B cell (primary cell): ENCODE data around the gene DLX1. TPM values are rescaled to one million over a fixed set of nuclear protein-coding genes. Genes with fewer than 3 reads are reported as not detected.

ENCODE experiments used
- ATAC-seq: fragments of 200-7000 bp; cut with Tn5 transposase; one replicate; pipeline ENCODE4 v1.10.0; 2021; ENCODE audit warnings: low read depth, mild to moderate bottlenecking, moderate number of reproducible peaks, moderate library complexity
- CTCF ChIA-PET: fragments of 350-600 bp; sonication (Branson Sonifier 250); formaldehyde crosslinking; loops from one replicate; lab custom pipeline; 2021; ENCODE audit warnings: antibody characterized with exemption, inconsistent platforms; lab: Charles Lee
- POLR2A ChIA-PET: fragments of 350-600 bp; sonication (Branson Sonifier 250); formaldehyde crosslinking; loops from one replicate; lab custom pipeline; 2021; ENCODE audit warnings: antibody characterized with exemption; lab: Charles Lee
- DNase-seq: peaks from one replicate; pipeline ENCODE4 v3.0.0; 2013
- H2AFZ ChIP-seq: 2 replicates; pipeline ENCODE4 v1.6.1; 2012; ENCODE audit warnings: mild to moderate bottlenecking, low read depth, low read length; ENCODE audit not compliant: insufficient read depth, poor library complexity, severe bottlenecking
- H3K27ac ChIP-seq, 2 donors: 1 replicate in 1 of 2; 2 replicates in 1 of 2; pipeline ENCODE4 v1.5.1; 2012 to 2013; ENCODE audit warnings: low read length in 2 of 2, mild to moderate bottlenecking in 2 of 2, moderate library complexity in 1 of 2
- H3K27me3 ChIP-seq, 4 experiments: fragments of 200-600 bp in 1 of 4; sonication (generic) in 1 of 4; replicated peaks in 1 of 4; 1 replicate in 2 of 4; 2 replicates in 2 of 4; pipeline versions ENCODE4 v1.6.1 to v1.7.0; 2013 to 2016; ENCODE audit warnings: low read length in 3 of 4, mild to moderate bottlenecking in 2 of 4, mixed read lengths in 1 of 4, moderate library complexity in 1 of 4; ENCODE audit not compliant: insufficient read depth in 4 of 4, control insufficient read depth in 3 of 4; ENCODE audit errors: control extremely low read depth in 1 of 4
- H3K36me3 ChIP-seq, 2 experiments: replicated peaks in 1 of 2; 1 replicate in 1 of 2; 2 replicates in 1 of 2; pipeline versions ENCODE4 v1.6.1 to v1.7.1; 2013; ENCODE audit warnings: low read length in 1 of 2; ENCODE audit not compliant: insufficient read depth in 2 of 2, control insufficient read depth in 1 of 2; ENCODE audit errors: control extremely low read depth in 1 of 2, extremely low read depth in 1 of 2
- H3K4me1 ChIP-seq, 2 donors: fragments of 200-600 bp in 1 of 2; sonication (generic) in 1 of 2; 1 replicate in 1 of 2; 2 replicates in 1 of 2; pipeline versions ENCODE4 v1.5.1 to v1.6.1; 2013 to 2017; ENCODE audit warnings: low read length in 2 of 2; ENCODE audit not compliant: control insufficient read depth in 2 of 2, insufficient read depth in 2 of 2
- H3K4me2 ChIP-seq: replicated peaks from 2 replicates; pipeline ENCODE3; 2012; ENCODE audit warnings: mild to moderate bottlenecking, low read depth, low read length; ENCODE audit not compliant: poor library complexity, severe bottlenecking
- H3K4me3 ChIP-seq, 5 experiments: fragments of 200-600 bp in 1 of 5; sonication (generic) in 1 of 5; 1 replicate in 3 of 5; 2 replicates in 2 of 5; pipeline versions ENCODE4 v1.5.1 to v1.7.0; 2011 to 2016; ENCODE audit warnings: low read length in 4 of 5, mild to moderate bottlenecking in 4 of 5, low read depth in 2 of 5, control low read depth in 1 of 5, moderate library complexity in 1 of 5; ENCODE audit not compliant: insufficient read depth in 1 of 5; ENCODE audit errors: control extremely low read depth in 1 of 5, extremely low read depth in 1 of 5
- H3K79me2 ChIP-seq: fragments of 200-600 bp; sonication (generic); one replicate; pipeline ENCODE4 v1.6.0; 2016; ENCODE audit warnings: low read length; ENCODE audit not compliant: control insufficient read depth, insufficient read depth
- H3K9ac ChIP-seq: fragments of 200-600 bp; sonication (generic); 2 replicates; pipeline ENCODE4 v1.6.1; 2017; ENCODE audit warnings: mild to moderate bottlenecking, low read length, moderate library complexity
- H3K9me3 ChIP-seq, 3 donors: one replicate each; pipeline versions ENCODE4 v1.6.1 to v1.7.1; 2013; ENCODE audit warnings: low read length in 2 of 3; ENCODE audit not compliant: control insufficient read depth in 2 of 3, insufficient read depth in 1 of 3; ENCODE audit errors: control extremely low read depth in 1 of 3
- H4K20me1 ChIP-seq: 2 replicates; pipeline ENCODE4 v1.6.0; 2012; ENCODE audit warnings: mild to moderate bottlenecking, low read length; ENCODE audit not compliant: insufficient read depth, control insufficient read depth, poor library complexity, severe bottlenecking
- H3K27ac Mint-ChIP-seq: one replicate; pipeline ENCODE4 v1.8.0; 2021; ENCODE audit warnings: mixed read lengths
- H3K27me3 Mint-ChIP-seq: one replicate; pipeline ENCODE4 v1.8.0; 2021; ENCODE audit warnings: mixed read lengths
- H3K4me1 Mint-ChIP-seq: one replicate; pipeline ENCODE4 v1.8.0; 2021; ENCODE audit warnings: mixed read lengths
- H3K4me3 Mint-ChIP-seq: one replicate; pipeline ENCODE4 v1.8.0; 2021; ENCODE audit warnings: mixed read lengths
- H3K9me3 Mint-ChIP-seq: one replicate; pipeline ENCODE4 v1.8.0; 2022; ENCODE audit warnings: mixed read lengths; ENCODE audit not compliant: insufficient read depth
- CTCF ChIP-seq: fragments of 200-600 bp; IDR thresholded peaks from one replicate; pipeline ENCODE4 v1.8.0; 2022; ENCODE audit warnings: antibody characterized with exemption, mild to moderate bottlenecking
- EZH2 ChIP-seq: IDR thresholded peaks from 2 replicates; pipeline ENCODE4 v1.6.1; 2012; ENCODE audit warnings: borderline replicate concordance, low read depth, mild to moderate bottlenecking, moderate library complexity, low read length; ENCODE audit not compliant: insufficient read depth, poor library complexity, severe bottlenecking
- WGBS: methylation state at CpG from one replicate; pipeline ENCODE4 v1.1.5; 2013; ENCODE audit warnings: missing lambda C conversion rate; ENCODE audit not compliant: insufficient coverage; 5-methylcytosine and 5-hydroxymethylcytosine counted together
- intact Hi-C: fragments of 100-400 bp; cut with micrococcal nuclease; formaldehyde crosslinking; loops from one replicate; pipeline ENCODE4 v1.10.0; 2022
- polyA plus RNA-seq: library from polyadenylated mRNA; depleted of rRNA; stranded (reverse); fragments of >200 nt; gene quantifications from 2 replicates; pipeline ENCODE4 v1.2.3, GENCODE V29; 2012
- total RNA-seq, 2 donors: library from RNA; stranded (reverse); fragments of 120-200 nt in 1 of 2; gene quantifications; 1 replicate in 1 of 2; 2 replicates in 1 of 2; pipeline versions ENCODE4 v1.2.3 to v1.2.4, GENCODE V29; 2013 to 2022

The DLX1 gene
- total and polyA plus RNA-seq, 2 donors (not counting 1 experiment from before 2014, with no cell fraction given): not detected

GRCh38 chr2:172109256-172109987 is 24.1 kb downstream of the DLX1 start:
- CTCF ChIA-PET: interaction anchor here (0.9 kb wide), 1 partner anchor 18 kb away, joined by 4 read pairs; no protein-coding TSS in a partner anchor
- no peak overlapping the region for H2AFZ ChIP-seq
- H3K27ac ChIP-seq: no peak overlapping the region
- TF ChIP-seq CTCF (no peak), EZH2 (no peak)
- intact Hi-C loops: loop anchor here (10.0 kb wide), 1 partner anchor 325 kb away; no protein-coding TSS in a partner anchor
- POLR2A ChIA-PET: no interaction called here
- H4K20me1 ChIP-seq: no peaks in the 10 kb centered on the region
- H3K79me2 ChIP-seq: no peaks in the 10 kb centered on the region
- H3K27me3 ChIP-seq: peaks cover 0 to 66% (median 50%) of the 10 kb centered on the region in 4 experiments
- Mint-ChIP-seq H3K4me3 (no peak overlapping the region), H3K4me1 (peaks cover 11% of the 10 kb centered on the region), H3K27me3 (peaks cover 53% of the 10 kb centered on the region), H3K9me3 (no peaks in the 10 kb centered on the region), H3K27ac (no peak overlapping the region)
- ATAC-seq (no peak), DNase-seq (peak; percentile 23)
- peaks cover 0 to 54% (median 4%) of the 10 kb centered on the region in 3 donors for H3K9me3 ChIP-seq
- peaks cover 20 to 32% of the 10 kb centered on the region in 2 donors for H3K4me1 ChIP-seq
- 31% methylated on average over 16 of the region's 29 CpGs for WGBS
- H3K4me3 ChIP-seq: no peak overlapping the region
- no peaks in the 10 kb centered on the region for H3K36me3 ChIP-seq
- no peak overlapping the region for H3K9ac ChIP-seq
- no peak overlapping the region for H3K4me2 ChIP-seq
